ENCODE measurements around the gene PKN2.
A peak's percentile ranks its signal among the peaks of the same experiment; 100 is the strongest.
"Not testable (repeated sequence)": the region's sequence is repeated elsewhere in the genome, so short reads cannot be mapped to it uniquely, and the experiment has no call there.

The PKN2 gene

DNA sequence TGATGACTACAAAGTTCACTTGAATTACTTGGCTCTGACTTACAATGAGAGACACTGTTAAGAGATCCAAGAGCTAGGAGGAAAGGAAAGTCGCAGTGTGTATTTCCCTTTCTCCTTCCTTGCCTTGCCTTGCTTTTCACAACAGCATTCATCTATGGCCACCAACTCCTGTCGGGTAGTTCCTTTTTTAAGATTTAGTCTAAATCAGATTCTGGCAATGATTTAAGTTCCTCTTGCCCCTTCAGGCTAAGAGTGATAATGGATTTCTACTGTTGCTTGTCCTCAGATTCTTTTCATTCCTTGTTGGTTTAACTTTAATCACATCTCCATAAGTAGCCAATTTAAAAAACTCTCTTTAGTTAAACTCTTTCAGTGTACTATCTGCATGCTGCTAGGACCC lies 115.4 kb downstream of the PKN2 start:
- no peak for DNase-seq (ENCODE audit: low read depth)

DNA sequence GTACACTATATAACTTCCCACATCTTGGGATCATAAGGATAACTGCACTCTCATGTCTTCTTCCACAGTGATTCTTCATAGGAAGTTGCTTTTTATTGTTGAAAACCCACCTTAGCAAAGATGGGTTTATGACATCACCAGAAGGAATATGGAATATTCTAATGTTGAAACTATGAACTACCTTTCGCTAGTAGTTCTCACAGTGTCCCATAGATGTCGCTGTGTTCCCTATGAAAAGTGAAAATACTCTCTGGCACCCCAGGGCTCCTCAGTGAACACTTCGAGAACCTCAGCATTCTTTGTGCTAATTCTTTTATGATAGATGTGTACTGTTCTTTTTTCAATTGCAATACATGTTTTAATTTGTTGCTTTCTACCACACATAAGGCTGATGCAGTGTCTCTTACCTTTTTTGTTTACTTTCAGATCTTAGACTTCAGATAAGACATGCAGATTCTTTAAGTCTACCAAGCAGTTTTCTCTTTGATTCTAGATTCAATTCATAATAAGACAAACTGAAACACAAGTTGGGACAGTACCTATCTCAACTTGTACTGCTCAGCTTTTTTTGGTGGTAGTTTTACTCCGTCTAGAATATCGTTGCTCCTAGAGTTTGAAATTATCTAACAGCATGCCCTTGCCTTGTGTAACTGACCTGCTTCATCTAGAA lies 116.4 kb downstream of the PKN2 start:
- DNase-seq (ENCODE audit: low read depth) = peak; percentile 6

DNA sequence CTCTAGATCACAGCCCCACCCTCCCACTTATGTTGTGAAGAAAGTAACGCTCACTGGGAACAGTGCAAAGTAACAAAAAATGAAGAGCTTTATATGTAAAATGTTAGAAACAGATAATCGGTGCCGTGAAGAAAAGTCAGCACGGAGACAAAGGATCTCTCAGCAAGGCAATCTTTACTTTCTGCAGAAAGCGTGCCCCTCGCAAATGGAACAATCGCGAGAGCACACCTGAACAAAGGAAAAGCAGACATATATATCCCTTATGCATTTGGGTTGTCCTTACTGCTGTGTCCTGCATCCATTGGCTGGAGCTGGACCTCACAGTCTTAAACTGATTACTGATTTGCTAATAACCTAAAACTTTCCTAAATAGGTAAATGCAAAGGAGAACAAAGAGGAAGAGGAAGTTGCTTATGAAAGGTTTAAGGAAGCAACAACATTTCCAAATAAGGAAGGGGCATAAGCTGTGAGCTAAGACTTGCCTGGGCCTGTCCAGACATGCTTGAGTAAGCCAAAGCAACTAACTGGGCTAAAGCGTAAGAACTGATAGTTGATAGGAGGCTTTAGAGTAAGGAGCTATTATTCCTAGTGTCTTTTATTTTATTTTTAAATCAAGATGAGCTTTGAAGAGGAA lies 117.6 kb downstream of the PKN2 start:
- no peak for DNase-seq (ENCODE audit: low read depth)

DNA sequence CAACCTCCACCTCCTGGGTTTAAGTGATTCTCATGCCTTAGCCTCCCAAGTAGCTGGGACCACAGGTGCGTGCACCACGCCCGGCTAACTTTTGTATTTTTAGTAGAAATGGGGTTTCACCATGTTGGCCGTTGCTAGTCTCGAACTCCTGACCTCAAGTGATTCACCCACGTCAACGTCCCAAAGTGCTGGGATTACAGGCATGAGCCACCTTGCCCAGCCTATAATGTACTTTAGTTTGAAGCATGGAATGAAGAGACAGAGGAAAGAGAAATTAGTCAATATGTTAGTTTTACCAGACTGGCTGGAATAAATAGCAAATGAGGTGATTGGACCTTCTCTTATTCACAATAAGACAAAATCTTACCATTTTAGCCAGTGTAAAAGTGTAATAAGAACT lies 118.3 kb downstream of the PKN2 start:
- DNase-seq (ENCODE audit: low read depth) = no peak

DNA sequence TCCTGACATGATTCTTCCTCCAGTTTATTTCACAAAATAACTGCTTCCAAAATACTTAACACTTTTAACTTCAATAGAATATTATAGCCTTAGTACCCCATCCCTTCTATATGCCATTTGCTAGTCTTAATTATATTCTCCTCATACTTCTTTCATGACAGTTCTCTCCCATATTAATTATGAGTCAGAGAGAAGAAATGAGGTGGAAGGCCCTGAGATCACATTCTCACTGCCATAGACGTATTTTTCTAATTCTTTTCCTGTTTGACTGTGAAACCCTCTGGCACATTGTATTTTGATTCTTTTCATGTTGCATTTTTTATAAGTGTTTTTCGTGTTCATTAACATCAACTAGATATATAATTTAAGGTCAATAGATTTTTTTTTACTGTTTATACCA lies 118.9 kb downstream of the PKN2 start:
- peak; percentile 39 for DNase-seq (ENCODE audit: low read depth)

DNA sequence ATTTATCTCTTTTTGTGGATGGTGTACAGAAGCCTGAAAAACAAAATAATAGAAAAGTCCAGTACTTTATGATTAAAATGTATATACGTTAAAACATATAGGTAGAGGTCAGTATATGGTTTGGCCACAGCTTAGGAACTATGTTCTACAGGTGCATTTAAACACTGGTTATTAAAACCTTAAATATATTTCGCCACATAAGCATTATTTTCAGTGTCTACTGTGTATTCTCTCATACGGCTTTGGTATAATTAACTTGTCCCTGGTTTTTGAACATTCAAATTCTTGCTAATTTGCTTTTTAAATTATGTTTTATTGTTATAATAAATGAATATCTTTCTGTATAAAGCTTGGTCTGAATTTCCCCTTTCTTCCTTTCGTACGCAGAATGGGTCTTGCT lies 119.4 kb downstream of the PKN2 start:
- no peak for DNase-seq (ENCODE audit: low read depth)

DNA sequence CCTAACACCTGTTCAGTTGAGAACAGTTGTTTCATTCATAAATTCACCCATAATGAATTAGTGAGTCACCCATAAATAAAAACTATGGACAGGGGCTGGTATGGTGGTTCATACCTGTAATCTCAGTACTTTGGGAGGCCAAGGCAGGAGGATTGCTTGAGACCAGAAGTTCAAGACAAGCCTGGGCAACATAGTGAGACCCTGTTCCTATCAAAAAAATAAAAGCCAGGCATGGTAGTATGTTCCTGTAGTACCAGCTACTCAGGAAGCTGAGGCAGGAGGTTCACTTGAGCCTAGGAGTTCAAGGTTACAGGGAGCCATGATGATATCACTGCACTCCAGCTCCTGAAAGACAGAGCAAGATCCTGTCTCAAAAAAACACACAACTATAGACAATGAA lies 128.3 kb downstream of the PKN2 start:
- no peak for DNase-seq (ENCODE audit: low read depth)

DNA sequence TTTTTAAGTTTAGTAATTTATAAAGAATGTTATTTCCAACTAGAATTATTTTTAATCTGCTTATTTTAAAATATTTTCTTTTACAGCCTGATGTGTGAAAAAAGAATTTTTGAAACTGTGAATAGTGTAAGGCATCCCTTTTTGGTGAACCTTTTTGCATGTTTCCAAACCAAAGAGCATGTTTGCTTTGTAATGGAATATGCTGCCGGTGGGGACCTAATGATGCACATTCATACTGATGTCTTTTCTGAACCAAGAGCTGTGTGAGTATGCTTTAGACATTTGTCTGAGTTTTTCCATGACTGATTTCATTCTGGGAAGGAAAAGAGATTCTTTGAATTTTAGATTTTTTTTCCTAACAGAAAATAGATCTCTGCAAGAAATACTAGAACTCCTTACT lies 129.4 kb downstream of the PKN2 start:
- peak; percentile 24 for DNase-seq (ENCODE audit: low read depth)

DNA sequence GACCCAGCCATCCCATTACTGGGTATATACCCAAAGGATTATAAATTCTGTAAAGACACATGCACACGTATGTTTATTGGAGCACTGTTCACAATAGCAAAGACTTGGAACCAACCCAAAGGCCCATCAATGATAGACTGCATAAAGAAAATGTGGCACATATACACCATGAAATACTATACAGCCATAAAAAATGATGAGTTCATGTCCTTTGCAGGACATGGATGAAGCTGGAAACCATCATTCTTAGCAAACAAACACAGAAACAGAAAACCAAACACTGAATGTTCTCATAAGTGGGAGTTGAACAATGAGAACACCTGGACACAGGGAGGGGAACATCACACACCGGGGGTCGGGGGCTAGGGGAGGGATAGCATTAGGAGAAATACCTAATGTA lies 135.6 kb downstream of the PKN2 start:
- DNase-seq (ENCODE audit: low read depth) = not testable (repeated sequence)

DNA sequence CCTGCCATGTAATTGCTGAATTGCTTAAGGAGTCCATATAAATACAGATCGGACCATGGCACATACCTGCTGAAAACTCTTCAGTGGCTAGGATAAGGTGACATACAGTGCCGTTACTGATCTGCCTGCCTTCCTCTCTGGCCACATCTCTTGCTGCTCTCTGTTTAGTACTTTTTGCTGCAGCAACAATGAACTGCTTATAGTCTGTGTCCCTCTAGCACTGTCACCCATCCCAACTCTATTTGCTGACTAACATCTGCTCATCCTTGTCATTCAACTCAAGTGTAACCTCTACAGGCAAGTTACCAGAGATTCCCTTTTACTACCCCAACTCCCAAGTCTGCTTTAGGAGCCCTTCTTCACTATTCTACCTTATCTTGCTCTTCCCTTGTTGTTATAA lies 141.6 kb downstream of the PKN2 start:
- no peak for DNase-seq (ENCODE audit: low read depth)

DNA sequence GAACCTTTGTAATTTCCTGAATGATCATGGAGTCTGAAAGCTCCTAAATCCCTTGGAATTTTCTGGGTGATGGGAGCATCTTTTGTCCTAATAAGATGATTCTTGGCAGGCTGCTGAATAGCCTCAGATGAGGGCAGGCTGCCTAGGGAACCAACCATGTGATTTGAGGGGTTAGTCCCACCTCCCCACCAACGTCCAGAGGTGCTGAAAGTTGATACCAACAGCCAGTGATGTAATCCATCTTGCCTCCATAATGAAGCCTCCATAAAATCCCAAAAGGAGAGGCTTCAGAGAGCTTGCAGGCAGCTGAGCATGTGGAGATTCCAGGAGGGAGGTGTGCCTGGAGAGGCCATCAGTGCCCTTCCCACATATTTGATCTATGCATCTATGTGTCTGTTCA lies 163.6 kb downstream of the PKN2 start:
- DNase-seq (ENCODE audit: low read depth) = no peak

DNA sequence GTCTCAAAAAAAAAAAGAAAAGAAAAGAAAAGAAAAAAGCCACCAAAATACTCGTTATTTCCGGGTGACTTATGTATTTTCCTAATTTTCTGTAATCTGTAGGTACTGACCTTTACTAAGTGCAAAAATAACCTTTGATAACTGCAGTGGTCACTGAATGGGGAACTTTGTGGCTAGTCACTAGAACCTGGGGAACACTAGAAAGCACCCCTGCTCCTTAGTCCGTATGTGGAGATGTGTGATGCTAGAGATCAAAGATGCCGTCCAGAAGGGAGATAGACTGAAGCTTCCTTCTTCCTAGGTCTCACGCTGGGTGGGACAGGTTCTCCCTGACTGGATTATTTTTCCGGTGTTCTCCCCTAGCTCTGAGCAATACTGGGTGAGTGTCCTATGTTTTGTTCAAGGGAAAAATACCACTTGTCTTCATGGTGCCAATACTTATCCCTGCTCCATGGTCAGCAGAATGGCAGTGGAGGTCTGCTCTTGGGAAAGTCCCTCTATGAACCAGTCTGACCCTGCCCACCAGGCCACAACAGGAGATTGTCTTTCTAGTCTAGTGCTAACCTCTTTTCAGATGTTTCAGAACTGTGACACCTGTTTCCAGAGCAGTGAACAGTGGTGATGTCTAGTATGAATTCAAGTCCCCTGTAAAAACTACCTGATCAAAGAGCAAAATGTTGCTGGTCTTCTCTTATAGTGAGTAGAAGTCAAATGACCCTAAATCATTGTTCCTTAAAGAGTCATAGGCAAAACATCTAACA lies 167.4 kb downstream of the PKN2 start:
- DNase-seq (ENCODE audit: low read depth) = no peak

DNA sequence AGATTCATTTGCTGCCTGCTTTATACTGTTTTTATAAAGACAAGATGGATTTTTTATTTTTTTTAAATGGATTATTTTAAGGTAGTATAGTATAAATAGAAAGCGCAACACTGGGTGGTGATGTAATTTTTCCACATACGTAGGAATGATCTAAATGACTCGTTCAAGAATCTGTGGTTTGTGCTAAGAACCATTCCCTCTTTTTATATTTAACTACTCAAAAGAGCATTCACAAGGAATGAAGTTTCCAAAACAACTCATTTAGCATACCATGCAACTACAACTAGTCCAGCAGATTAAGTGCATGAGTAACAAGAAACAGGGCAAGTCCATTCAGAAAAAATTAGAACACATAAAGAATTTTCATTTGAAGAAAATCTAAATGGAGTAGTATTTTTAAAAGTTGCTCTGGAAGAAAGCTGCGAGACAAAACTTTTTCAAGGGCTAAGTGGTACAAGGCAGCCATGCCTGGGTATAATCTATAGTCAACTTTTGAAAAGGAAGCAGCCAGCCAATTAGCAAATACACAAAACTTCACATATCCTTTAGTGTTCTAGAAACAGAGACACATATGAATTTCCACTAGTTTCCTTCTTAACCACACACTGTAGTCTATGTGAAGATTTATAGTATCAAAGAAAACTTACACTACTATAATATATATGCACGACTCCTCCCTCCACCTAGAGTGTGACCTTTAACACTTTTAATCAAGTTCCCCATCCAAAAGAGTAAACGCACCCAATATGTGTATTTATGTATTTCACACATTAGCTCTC lies 183.9 kb downstream of the PKN2 start:
- peak; percentile 73 for DNase-seq (ENCODE audit: low read depth)

DNA sequence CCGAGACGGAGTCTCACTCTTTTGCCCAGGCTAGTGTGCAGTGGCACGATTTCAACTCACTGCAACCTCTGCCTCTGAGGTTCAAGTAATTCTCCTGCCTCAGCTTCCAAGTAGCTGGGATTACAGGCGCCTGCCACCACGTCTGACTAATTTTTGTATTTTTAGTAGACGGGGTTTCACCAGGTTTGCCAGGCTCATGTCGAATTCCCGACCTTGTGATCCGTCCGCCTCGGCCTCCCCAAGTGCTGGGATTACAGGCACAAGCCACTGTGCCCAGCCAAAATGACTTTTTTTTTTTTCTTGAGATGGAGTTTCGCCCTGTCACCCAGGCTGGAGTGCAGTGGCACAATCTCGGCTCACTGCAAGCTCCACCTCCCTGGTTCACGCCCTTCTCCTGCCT lies 185.6 kb downstream of the PKN2 start:
- not testable (repeated sequence) for DNase-seq (ENCODE audit: low read depth)

DNA sequence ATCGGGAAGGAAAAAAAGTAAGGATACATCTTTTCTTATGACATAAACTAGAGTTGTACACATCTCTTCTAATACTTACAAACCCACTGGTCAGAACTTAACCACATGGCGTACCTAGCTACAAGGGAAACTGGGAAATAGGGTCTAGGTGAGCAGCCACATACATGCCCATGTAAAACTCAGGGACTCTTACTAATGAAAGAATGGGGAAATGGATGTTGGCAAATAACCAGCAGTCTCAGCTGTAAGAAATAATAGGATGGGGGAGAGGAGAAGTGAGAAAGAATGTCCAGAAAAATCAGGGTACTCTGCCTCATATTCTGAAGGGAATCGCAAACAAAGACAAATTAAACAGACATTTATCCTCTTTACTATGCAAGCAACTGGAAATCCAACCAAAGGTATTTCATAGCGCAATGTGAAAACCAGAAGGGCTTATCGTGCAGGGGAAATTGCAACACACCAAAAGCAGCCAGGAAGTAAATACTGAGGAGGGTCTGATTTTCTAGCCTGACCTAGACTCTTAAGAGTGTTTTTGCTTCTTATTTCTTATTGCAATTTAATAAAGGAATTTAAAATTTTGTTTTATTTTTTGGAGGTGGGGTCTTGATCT lies 189.8 kb downstream of the PKN2 start:
- DNase-seq (ENCODE audit: low read depth) = no peak

DNA sequence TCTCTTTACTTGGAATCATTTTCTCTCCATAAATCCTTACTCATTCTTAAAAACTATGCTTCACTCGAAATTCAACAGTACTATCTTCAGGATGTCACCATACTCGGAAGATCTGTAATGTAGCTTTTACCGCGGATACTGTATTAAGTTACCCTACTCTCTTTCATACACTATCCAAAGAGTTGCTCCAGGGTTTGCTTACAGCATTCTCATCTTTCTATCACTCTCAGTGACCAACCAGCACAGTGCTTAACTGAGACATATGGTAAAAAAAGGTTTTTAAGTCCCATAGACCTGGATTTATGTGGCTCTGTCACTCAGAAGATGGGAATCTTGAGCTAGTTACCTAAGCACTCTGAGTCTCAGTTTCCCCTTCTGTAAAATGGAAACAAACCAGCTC lies 191.5 kb downstream of the PKN2 start:
- DNase-seq (ENCODE audit: low read depth) = no peak

DNA sequence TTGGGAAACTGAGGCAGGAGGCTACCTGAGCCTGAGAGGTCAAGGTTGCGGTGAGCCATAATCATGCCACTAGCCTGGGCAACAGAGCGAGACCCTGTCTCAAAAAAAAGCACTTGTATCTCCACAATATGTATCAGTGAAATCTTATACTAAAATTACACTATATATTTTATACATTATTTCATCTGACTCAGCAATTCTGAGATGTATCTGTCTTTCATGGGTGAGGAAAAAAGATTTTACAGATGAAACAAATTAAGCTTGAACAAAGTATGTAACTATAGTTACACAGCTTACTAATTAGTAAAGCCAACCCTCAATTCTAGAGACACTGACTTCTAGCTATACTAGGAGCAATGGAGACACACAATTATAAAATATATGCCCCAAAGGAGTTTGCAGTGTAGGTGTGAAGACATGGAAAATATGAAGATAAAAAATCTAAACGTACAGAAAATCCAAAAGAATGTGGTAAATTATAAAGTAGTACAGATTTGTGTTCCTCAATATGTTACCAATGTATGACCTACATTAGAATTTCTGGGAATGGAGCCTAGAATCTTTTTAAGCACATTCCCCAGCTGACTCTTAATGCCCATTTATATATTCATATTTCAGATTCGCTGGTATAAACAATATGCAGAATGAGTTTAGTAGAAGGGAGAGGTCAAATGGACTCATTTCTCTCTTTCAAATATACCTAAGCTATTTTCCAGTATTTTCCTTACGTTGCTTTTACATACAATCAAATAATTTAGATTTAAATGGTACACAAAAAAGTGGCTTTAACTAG lies 192.7 kb downstream of the PKN2 start:
- no peak for DNase-seq (ENCODE audit: low read depth)

DNA sequence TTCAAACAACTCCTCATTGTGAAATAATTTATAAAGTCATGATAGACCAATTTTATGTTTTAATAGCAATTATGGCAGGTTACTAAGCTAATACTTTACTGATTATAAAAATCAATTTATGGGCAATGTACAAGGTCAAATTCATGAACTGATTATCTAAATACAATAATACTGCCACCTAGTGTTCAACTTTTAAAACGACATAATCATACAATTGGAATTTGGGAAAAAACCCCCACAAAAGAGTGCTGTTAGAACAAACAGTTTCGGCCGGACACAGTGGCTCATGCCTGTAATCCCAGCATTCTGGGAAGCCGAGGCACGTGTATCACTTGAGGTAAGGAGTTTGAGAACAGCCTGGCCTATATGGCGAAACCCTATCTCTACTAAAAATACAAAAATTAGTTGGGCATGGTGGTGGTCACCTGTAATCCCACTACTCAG lies 193.3 kb downstream of the PKN2 start:
- DNase-seq (ENCODE audit: low read depth) = peak; percentile 20

DNA sequence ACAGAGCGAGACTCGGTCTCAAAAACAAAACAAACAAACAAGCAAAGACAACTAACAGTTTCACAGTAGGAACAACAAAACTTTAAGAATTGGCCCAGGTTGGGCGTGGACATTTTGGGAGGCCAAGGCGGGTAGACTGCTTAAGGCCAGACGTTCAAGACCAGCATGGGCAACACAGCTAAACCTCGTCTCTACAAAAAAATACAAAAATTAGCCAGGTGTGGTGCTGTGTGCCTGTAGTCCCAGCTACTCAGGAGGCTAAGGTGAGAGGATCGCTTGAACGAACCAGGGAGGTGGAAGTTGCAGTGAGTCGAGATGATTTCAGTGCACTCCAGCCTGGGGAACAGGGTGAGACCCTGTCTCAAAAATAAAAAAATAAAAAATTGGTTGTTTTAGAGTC lies 193.8 kb downstream of the PKN2 start:
- no peak for DNase-seq (ENCODE audit: low read depth)

DNA sequence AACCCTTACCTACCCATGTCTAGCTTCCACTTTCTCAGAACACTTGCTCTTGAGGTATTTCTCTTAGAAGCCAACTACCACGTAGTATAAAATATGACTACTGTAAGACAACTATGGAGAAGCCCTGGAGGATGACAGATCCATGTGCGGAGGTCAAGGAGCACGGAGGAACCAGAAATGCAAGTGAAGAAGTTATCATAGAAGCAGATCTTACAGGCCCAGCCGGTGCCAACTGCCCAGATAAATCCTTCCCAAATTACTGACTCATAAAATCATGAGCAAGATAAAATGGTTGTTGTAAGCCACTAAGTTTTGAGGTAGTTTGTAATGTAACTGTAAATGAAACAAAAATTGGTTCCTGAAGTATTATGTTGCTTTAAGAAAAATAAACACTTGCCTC lies 194.7 kb downstream of the PKN2 start:
- peak; percentile 8 for DNase-seq (ENCODE audit: low read depth)

DNA sequence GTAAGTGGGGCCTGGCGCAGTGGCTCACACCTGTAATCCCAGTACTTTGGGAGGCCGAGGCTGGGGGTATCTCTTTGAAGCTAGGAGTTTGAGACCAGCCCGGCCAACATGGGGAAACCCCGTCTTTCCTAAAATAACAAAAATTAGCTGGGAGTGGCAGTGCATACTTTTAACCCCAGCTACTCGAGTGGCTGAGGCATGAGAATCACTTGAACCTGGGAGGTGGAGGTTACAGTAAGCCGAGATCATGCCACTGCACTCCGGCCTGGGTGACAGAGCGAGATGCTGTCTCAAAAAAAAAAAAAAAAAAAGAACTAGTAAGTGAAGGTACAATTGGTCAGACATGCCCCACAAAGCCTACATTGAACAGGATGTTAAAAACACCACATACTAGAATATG lies 196.6 kb downstream of the PKN2 start:
- not testable (repeated sequence) for DNase-seq (ENCODE audit: low read depth)
